Measurements from ENCODE around the gene EMSY.

The EMSY gene

DNA sequence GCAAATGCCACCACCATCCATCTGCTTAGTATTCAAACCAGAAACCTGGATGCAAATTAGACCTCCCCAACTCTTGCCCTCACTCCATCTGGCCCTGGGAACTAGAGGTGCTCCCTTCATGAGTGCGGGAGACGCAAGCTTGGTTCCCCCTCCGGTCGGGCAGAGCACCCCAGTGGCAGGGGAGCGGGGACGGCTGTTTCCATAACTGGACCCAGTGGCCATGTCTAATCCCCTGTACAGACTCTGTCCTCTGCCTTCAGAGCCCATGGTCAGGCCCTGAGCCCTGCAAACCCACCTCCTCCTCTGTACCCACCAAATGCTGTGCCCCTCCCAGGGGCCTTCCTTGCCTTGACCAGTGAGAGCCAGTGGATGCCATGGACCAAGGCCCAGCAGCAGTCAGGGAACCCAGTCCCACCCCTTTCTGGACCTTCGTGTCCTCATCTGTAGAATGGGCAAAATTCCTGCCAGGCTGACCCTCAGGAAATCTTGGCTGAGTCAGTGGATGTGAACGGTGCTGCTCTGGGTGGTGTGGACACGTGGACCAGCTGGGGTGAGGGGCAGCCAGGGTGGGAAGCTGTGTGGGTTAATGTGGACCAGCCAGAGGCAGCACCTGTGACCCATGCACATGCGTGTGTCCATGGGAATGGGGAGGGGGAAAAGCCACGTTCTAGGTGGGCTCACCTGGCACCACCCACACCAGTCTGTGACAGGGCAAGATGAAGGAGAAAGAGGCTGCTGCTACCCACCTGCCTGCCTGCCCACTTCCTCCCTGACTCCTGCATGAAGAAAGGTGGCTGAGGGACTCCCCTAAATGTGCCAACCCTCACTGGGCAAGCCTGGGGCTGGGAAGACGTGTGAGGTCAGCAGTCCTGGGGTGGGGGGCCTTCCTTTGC is 153.0 kb downstream of the EMSY start:
- no peak for DNase-seq

DNA sequence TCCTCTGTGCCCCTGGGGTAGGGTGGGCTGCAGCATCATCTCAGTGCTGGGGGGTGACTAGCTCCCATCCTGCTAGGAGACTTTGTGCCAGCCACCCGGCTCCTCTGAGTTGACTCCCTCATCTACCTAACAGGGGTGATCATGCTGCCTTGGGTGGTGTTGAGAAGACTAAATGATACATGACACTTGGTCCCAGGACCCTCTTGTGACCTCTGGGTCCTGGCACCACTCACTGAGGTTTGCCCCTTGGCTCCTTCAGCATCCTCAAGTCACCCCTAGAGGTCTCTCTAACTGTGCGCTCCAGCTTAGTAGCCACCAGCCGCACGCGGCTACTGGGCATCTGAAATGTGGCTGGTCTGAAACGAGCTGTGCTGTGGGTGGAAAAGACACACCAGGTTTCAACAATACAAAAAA is 153.6 kb downstream of the EMSY start:
- peak; percentile 66 for DNase-seq

DNA sequence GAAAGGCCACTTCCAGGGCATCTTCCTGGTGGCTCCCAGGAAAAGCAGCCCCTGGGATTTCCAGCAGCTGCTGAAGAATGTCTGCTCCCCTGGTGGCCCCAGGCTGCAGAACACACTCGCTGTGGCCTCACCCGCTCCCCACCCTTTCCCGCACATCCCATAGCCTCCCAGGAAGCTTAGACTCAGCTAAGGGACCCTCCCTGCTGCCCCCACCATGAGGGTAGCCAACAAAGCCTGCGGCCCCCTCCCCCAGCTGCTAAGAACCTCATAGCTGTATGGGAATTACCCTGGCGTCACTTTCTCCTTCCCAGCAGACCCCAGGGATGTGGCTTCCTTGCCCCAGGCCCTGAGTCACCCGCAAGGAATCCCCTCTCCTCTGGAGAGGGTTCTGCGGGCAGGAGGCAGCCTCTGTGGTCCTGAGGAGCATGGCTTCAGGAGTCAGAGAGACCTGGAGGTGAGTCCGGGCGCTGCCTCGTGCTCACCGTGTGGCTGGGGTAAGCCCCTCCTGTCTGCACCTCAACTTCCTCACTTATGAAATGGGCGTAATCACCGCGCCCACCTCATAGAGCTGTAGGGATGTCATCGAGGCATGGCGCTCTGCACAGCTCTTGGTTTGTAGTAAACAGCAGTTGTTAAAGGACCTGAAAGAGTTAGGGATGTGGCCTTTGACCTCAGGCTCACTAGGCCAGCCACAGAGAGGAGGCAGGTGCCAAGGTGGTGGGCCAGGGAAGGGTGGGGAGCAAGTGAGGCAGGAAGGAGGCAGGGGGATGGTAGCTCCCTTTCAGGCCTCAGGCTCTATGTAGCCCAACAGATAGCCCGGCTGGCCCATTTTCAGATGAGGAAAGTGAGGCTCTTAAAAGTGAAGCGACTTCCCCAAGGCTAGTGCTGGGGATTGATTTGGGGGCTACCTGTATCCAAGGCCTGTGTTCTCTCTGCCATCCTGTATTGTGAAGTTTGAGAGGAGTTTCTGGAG is 154.5 kb downstream of the EMSY start:
- no peak for DNase-seq

DNA sequence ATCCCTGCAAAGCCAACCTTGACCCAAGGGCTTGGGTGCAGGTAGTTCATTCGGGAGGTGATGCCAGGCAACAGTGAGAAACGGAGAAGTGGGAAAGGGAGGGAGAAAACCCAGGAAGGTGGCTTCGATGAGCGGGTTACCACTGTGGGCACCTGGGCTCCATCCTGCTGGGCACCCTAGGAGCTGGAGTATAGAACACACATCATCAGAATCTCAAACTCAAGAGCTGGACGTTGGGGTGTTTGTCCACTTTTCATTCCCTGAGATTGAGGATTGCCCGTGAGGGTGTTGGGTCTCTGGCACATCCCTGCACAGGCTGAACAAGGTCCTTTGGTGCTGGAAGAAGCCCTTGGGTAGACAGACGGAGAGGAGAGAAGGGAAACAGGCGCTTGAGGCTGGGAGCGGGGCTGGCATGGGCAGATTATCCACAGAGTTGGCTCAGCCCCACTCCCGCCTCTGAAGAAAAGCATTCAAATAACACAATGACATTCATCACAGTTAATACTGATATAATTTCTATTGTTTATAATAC is 155.4 kb downstream of the EMSY start:
- no peak for DNase-seq

GRCh38 chr11:76601272-76601671 is 156.5 kb downstream of the EMSY start:
- no peak for DNase-seq

DNA sequence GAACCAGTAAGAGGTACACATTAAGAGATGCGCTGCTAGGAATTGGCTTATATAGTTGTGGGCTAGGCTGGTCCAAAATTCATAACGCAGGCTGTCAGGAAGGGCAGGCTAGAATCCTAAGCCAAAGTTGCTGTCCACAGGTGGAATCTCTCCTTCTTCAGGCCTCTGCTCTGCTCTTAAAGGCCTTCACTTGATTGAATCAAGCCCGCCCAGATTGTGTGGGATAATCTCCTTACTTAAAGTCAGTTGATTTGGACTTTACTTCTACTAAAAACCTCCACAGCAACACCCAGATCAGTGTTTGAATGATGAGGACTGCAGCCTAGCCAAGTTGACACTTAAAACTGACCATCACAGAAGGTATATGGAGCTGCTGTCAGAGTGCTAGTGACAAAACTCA is 156.9 kb downstream of the EMSY start:
- DNase-seq: no peak

DNA sequence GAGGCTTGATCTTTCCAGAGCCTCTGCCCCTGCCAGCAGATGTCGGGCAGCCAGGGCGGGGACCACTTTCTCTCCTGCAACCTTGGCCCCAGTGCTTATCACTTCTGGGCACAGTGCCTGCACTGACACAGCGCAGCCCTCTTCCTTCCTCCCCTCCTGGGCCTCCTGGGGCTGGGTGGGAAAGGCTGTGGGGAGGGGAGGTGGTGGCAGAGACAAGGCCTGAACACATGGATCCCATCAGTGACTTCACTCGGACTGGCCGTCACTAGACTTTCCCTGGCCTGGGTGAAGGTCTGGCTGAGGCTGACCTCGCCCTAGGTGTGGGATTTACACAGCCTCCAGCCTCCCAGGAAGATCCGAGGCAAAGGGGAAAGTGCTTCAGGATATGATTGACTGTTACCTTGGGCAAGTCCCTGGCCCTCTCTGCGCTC is 157.6 kb downstream of the EMSY start:
- no peak for DNase-seq

Measured in inflammatory macrophage treated with lipopolysaccharide for 4 hours (primary cell).